Thyroid gland (tissue), 4 donors: ENCODE data around the gene AGBL4. TPM values are rescaled to one million over a fixed set of nuclear protein-coding genes. Genes with fewer than 3 reads are reported as not detected.

Experiments
- DNase-seq, 2 donors: peaks; one replicate each; pipeline ENCODE4 v3.0.0-alpha.2; 2019
- H3K27ac ChIP-seq, 3 donors: fragments of 200-600 bp; sonication (generic); 1 replicate in 2 of 3; 2 replicates in 1 of 3; pipeline ENCODE4 v1.5.1; 2016 to 2019; ENCODE audit warnings: mild to moderate bottlenecking in 1 of 3, moderate library complexity in 1 of 3
- H3K27me3 ChIP-seq: fragments of 200-600 bp; sonication (generic); one replicate; pipeline ENCODE4 v1.5.1; 2019
- H3K36me3 ChIP-seq, 2 donors: fragments of 200-600 bp; sonication (generic); one replicate each; pipeline ENCODE4 v1.5.1; 2016 to 2019
- H3K4me1 ChIP-seq, 2 donors: fragments of 200-600 bp; sonication (generic); one replicate each; pipeline ENCODE4 v1.5.1; 2017 to 2019
- H3K4me3 ChIP-seq, 3 donors: fragments of 200-600 bp; sonication (generic); replicated peaks in 1 of 3; 1 replicate in 2 of 3; 2 replicates in 1 of 3; pipeline ENCODE4 v1.5.1; 2016; ENCODE audit warnings: mild to moderate bottlenecking in 1 of 3
- H3K9me3 ChIP-seq: fragments of 200-600 bp; sonication (generic); one replicate; pipeline ENCODE4 v1.5.1; 2017
- CTCF ChIP-seq, 6 experiments: fragments of 200-600 bp in 3 of 6; fragments of 450-650 bp in 3 of 6; sonication (generic) in 3 of 6; IDR thresholded peaks; one replicate each; pipeline ENCODE4 v1.5.1; 2016 to 2019; ENCODE audit warnings: antibody characterized with exemption in 6 of 6, mild to moderate bottlenecking in 2 of 6, inconsistent platforms in 1 of 6, moderate library complexity in 1 of 6
- POLR2A ChIP-seq, 2 donors: fragments of 450-650 bp; IDR thresholded peaks; one replicate each; pipeline ENCODE4 v1.6.1; 2017; ENCODE audit warnings: antibody characterized with exemption in 2 of 2, mild to moderate bottlenecking in 2 of 2, moderate library complexity in 1 of 2
- WGBS, 2 donors: methylation state at CpG; one replicate each; pipeline ENCODE4 v1.1.5; 2017; 5-methylcytosine and 5-hydroxymethylcytosine counted together
- intact Hi-C: fragments of 100-400 bp; cut with DNase I; formaldehyde crosslinking; loops from one replicate; pipeline ENCODE4 v1.15.1; 2023
- total RNA-seq, 4 donors: library from RNA; depleted of rRNA; stranded (reverse); fragments of >200 nt; gene quantifications; one replicate each; pipeline ENCODE4 v1.2.3, GENCODE V29; 2016

Gene AGBL4
- total RNA-seq, 4 donors from 2014 or later: 2.1 to 6.0 (median 4.8) TPM

GRCh38 chr1:50047916-50048694 is 24.4 kb upstream of the AGBL4 start:
- 7 to 15% methylated on average over 11 to 31 of the region's 72 CpGs for WGBS, 2 donors
- Histone ChIP-seq H3K27me3 (peaks cover 6% of the 10 kb centered on the region), H3K9me3 (no peaks in the 10 kb centered on the region), H3K27ac (no peak overlapping the region), H3K4me3 (no peak overlapping the region), H3K4me1 (no peaks in the 10 kb centered on the region), H3K36me3 (no peaks in the 10 kb centered on the region)
- TF ChIP-seq CTCF (IDR thresholded peaks at IDR 0.05) (peak in 2 of 6 experiments; percentile 22 to 39), POLR2A (IDR thresholded peaks at IDR 0.05) (no peak)
- peak; percentile 8 to 13 for DNase-seq
- intact Hi-C loops: no loop called here

GRCh38 chr1:50038237-50038809 is 14.6 kb upstream of the AGBL4 start:
- no peak overlapping the region for H3K4me3 ChIP-seq
- no peak overlapping the region for H3K27ac ChIP-seq
- intact Hi-C loops: no loop called here
- no peak for TF ChIP-seq CTCF (IDR thresholded peaks at IDR 0.05)
- TF ChIP-seq POLR2A (IDR thresholded peaks at IDR 0.05): no peak
- 72 to 74% methylated on average over 5 of the region's 5 CpGs for WGBS, 2 donors
- H3K27me3 ChIP-seq: no peaks in the 10 kb centered on the region
- H3K36me3 ChIP-seq: no peaks in the 10 kb centered on the region
- H3K9me3 ChIP-seq: no peaks in the 10 kb centered on the region
- DNase-seq: no peak
- H3K4me1 ChIP-seq: no peaks in the 10 kb centered on the region

- H3K9me3 ChIP-seq: no peaks in the 10 kb centered on the region
- no peaks in the 10 kb centered on the region for H3K4me1 ChIP-seq
- H3K4me3 ChIP-seq: no peak overlapping the region
- no peaks in the 10 kb centered on the region for H3K27me3 ChIP-seq
- WGBS, 2 donors: 45 to 70% methylated on average over 1 of the region's 1 CpG
- no peak overlapping the region for H3K27ac ChIP-seq
- H3K36me3 ChIP-seq: no peaks in the 10 kb centered on the region
- TF ChIP-seq CTCF (IDR thresholded peaks at IDR 0.05): no peak
- TF ChIP-seq POLR2A (IDR thresholded peaks at IDR 0.05): no peak
- no peak for DNase-seq
- intact Hi-C loops: no loop called here
Observed at GRCh38 chr1:50027794-50028193, 4.0 kb upstream of the AGBL4 start.

- no peak overlapping the region for H3K4me3 ChIP-seq
Observed at GRCh38 chr1:49995734-49996133, 28.0 kb downstream of the AGBL4 start.

More at GRCh38 chr1:49995734-49996133, 28.0 kb downstream of the AGBL4 start:
- 0 to 10% methylated on average over 1 of the region's 1 CpG for WGBS, 2 donors
- no peaks in the 10 kb centered on the region for H3K9me3 ChIP-seq
- no peaks in the 10 kb centered on the region for H3K36me3 ChIP-seq
- no peak for DNase-seq
- TF ChIP-seq CTCF (IDR thresholded peaks at IDR 0.05) (no peak), POLR2A (IDR thresholded peaks at IDR 0.05) (no peak)
- H3K27ac ChIP-seq: no peak overlapping the region
- intact Hi-C loops: no loop called here
- H3K4me1 ChIP-seq: no peaks in the 10 kb centered on the region
- H3K27me3 ChIP-seq: no peaks in the 10 kb centered on the region
